Measurements from ENCODE around the gene PLCD4. TPM values are rescaled to one million over a fixed set of nuclear protein-coding genes. Genes with fewer than 3 reads are reported as not detected.

PLCD4 gene
- total and polyA plus RNA-seq, 10 of the 15 experiments (the other 5 are each of a cell fraction or from before 2014, with no cell fraction given), result under 0.01 to 1.5 (median 0.23) TPM; not detected in 2

GRCh38 chr2:218615868-218616315 lies 8.2 kb downstream of the PLCD4 start (continued):
- TF ChIP-seq MLLT1 (IDR thresholded peaks at IDR 0.05) (no peak), NFYA (IDR thresholded peaks at IDR 0.05; ENCODE audit: borderline replicate concordance, low read depth, low read length) (no peak), RCOR1 (conservative IDR thresholded peaks at IDR 0.05; ENCODE audit: low read depth, low read length) (no peak), SREBF2 (IDR thresholded peaks at IDR 0.05; ENCODE audit: low read length) (no peak), MTA2 (IDR thresholded peaks at IDR 0.05; ENCODE audit: low read depth) (no peak), RAD21 (IDR thresholded peaks at IDR 0.05; ENCODE audit: insufficient read depth, low read depth, low read length) (no peak), IKZF1 (conservative IDR thresholded peaks at IDR 0.05) (no peak), SMARCA5 (IDR thresholded peaks at IDR 0.05) (no peak), SREBF1 (IDR thresholded peaks at IDR 0.05; ENCODE audit: low read length) (no peak), SMC3 (IDR thresholded peaks at IDR 0.05; ENCODE audit: borderline replicate concordance, low read length) (no peak), CHD4 (IDR thresholded peaks at IDR 0.05) (no peak)

GRCh38 chr2:218618102-218618860 lies 10.6 kb downstream of the PLCD4 start:
- DNase-seq (ENCODE audit: low read depth, low spot score) (no peak), ATAC-seq (no peak), FAIRE-seq (no peak)
- 76% methylated on average over 9 of the region's 9 CpGs for WGBS (ENCODE audit: insufficient coverage, insufficient replicate concordance, low lambda C conversion rate, missing lambda C conversion rate)
- no peaks in the 10 kb centered on the region for H3K36me3 ChIP-seq (ENCODE audit: control insufficient read depth in 2 of 2, insufficient read depth in 2 of 2, low read length in 1 of 2)
- intact Hi-C loops (cut with micrococcal nuclease; ENCODE audit: unreplicated experiment), result no loop called here
- ChIA-PET RAD21 (ENCODE audit: unreplicated experiment) (no interaction called here), SMC1A (ENCODE audit: uncharacterized antibody, unreplicated experiment) (no interaction called here), CTCF (no interaction called here), POLR2A (interaction anchor here (0.5 kb wide), 1 partner anchor 38 kb away, joined by 3 read pairs; no protein-coding TSS in a partner anchor)
- H3K9me3 ChIP-seq (replicated peaks; ENCODE audit: control insufficient read depth, insufficient read depth, low read length), result no peaks in the 10 kb centered on the region
- H3K9ac ChIP-seq (ENCODE audit: control insufficient read depth, insufficient read depth, low read length), result no peak overlapping the region
- no peaks in the 10 kb centered on the region for H3K79me2 ChIP-seq (ENCODE audit: control insufficient read depth, insufficient read depth, low read length)
- H4K20me1 ChIP-seq (ENCODE audit: control insufficient read depth, insufficient read depth), result no peaks in the 10 kb centered on the region
- in situ Hi-C loops (cut with MboI), result no loop called here
- no peak overlapping the region for H2AFZ ChIP-seq (ENCODE audit: control insufficient read depth, low read depth, low read length)
- H3K4me1 ChIP-seq (ENCODE audit: control insufficient read depth, insufficient read depth, low read length), result no peaks in the 10 kb centered on the region
- H3K4me3 ChIP-seq, result no peak overlapping the region
- no TSS peak for BruUV-seq (replicated peaks)
- H3K27ac ChIP-seq (ENCODE audit: control insufficient read depth, insufficient read depth), result no peak overlapping the region
- no peak overlapping the region for H3K4me2 ChIP-seq (ENCODE audit: control insufficient read depth, insufficient read depth)
- H3K27me3 ChIP-seq (replicated peaks in 1 of 2; ENCODE audit: control insufficient read depth in 2 of 2, insufficient read depth in 2 of 2, low read length in 1 of 2), result no peaks in the 10 kb centered on the region
- no peak for TF ChIP-seq NR2C1 (IDR thresholded peaks at IDR 0.05)
- TF ChIP-seq RAD21 (IDR thresholded peaks at IDR 0.05; ENCODE audit: insufficient read depth, low read depth, low read length), result peak; percentile 21; the same call in 1 of the 2 replicates
- no peak for TF ChIP-seq ASH2L (IDR thresholded peaks at IDR 0.05; ENCODE audit: borderline replicate concordance, low read depth)
- no peak for TF ChIP-seq ZBED1 (IDR thresholded peaks at IDR 0.05; ENCODE audit: borderline replicate concordance)
- no peak for TF ChIP-seq SIX5 (IDR thresholded peaks at IDR 0.05; ENCODE audit: low read depth, low read length, severe bottlenecking)
- no peak for TF ChIP-seq ZBTB4 (CRISPR knock-in tag; IDR thresholded peaks at IDR 0.05)
- no peak for TF ChIP-seq ZNF622 (IDR thresholded peaks at IDR 0.05)

Measured in GM12878 (cell line).